8988T (cell line): Measurements from ENCODE around the gene GRM3.
"Not testable (repeated sequence)": the region's sequence is repeated elsewhere in the genome, so short reads cannot be mapped to it uniquely, and the experiment has no call there.

Experiments
- DNase-seq: peaks from one replicate; pipeline ENCODE4 v3.0.0; 2011

The GRM3 gene

GRCh38 chr7:86643561-86644281, at the start of gene GRM3:
GRM3 (plus strand) TSS chr7:86643909; CDS start chr7:86765146, 121,237 bp downstream.
- no peak for DNase-seq

GRCh38 chr7:86598311-86598710, 45.4 kb upstream of the GRM3 start:
- DNase-seq: no peak

GRCh38 chr7:86598721-86599120, 45.0 kb upstream of the GRM3 start:
- no peak for DNase-seq

- DNase-seq: no peak
Measured at GRCh38 chr7:86600506-86601290, 43.0 kb upstream of the GRM3 start.

GRCh38 chr7:86615711-86616110, 28.0 kb upstream of the GRM3 start:
- DNase-seq: not testable (repeated sequence)

- DNase-seq: no peak
Measured at GRCh38 chr7:86644282-86645224, 844 bp downstream of the GRM3 start.

GRCh38 chr7:86645225-86645608, 1.5 kb downstream of the GRM3 start:
- DNase-seq: no peak

GRCh38 chr7:86645676-86646276, 2.1 kb downstream of the GRM3 start:
- DNase-seq: no peak

GRCh38 chr7:86647385-86648094, 3.8 kb downstream of the GRM3 start:
- DNase-seq: no peak

- DNase-seq: no peak
Measured at GRCh38 chr7:86648169-86648568, 4.5 kb downstream of the GRM3 start.

GRCh38 chr7:86653919-86654659, 10.4 kb downstream of the GRM3 start:
- no peak for DNase-seq

GRCh38 chr7:86657948-86658347, 14.2 kb downstream of the GRM3 start:
- DNase-seq: no peak

- DNase-seq: no peak
Measured at GRCh38 chr7:86660950-86661462, 17.3 kb downstream of the GRM3 start.

- DNase-seq: no peak
Measured at GRCh38 chr7:86664486-86664885, 20.8 kb downstream of the GRM3 start.

- DNase-seq: no peak
Measured at GRCh38 chr7:86664991-86665390, 21.3 kb downstream of the GRM3 start.

- no peak for DNase-seq
Measured at GRCh38 chr7:86665669-86666068, 22.0 kb downstream of the GRM3 start.

GRCh38 chr7:86667732-86668131, 24.0 kb downstream of the GRM3 start:
- no peak for DNase-seq

GRCh38 chr7:86668315-86668714, 24.6 kb downstream of the GRM3 start:
- no peak for DNase-seq

GRCh38 chr7:86687831-86688230, 44.1 kb downstream of the GRM3 start:
- no peak for DNase-seq

GRCh38 chr7:86689363-86689762, 45.7 kb downstream of the GRM3 start:
- no peak for DNase-seq

GRCh38 chr7:86692755-86693154, 49.0 kb downstream of the GRM3 start:
- no peak for DNase-seq
